Peyer's patch (tissue), 4 donors: ENCODE results near the gene FCGR2B. TPM values are rescaled to one million over a fixed set of nuclear protein-coding genes. Genes with fewer than 3 reads are reported as not detected.
"Not testable (repeated sequence)": the region's sequence is repeated elsewhere in the genome, so short reads cannot be mapped to it uniquely, and the experiment has no call there.

Experiments used
- DNase-seq, 3 donors: peaks; one replicate each; pipeline ENCODE4 v3.0.0-alpha.2; 2017 to 2019
- H3K27ac ChIP-seq, 4 donors: fragments of 200-600 bp; sonication (generic); one replicate each; pipeline ENCODE4 v1.5.1; 2016 to 2019
- H3K27me3 ChIP-seq, 2 donors: fragments of 200-600 bp; sonication (generic); one replicate each; pipeline ENCODE4 v1.5.1; 2019
- H3K36me3 ChIP-seq, 3 donors: fragments of 200-600 bp; sonication (generic); one replicate each; pipeline ENCODE4 v1.5.1; 2016 to 2019
- H3K4me1 ChIP-seq, 4 donors: fragments of 200-600 bp; sonication (generic); one replicate each; pipeline ENCODE4 v1.5.1; 2016 to 2019
- H3K4me3 ChIP-seq, 4 donors: fragments of 200-600 bp; sonication (generic); 1 replicate in 3 of 4; 2 replicates in 1 of 4; pipeline ENCODE4 v1.5.1; 2016 to 2019; ENCODE audit warnings: mild to moderate bottlenecking in 1 of 4
- H3K9me3 ChIP-seq, 4 donors: fragments of 200-600 bp; sonication (generic); one replicate each; pipeline ENCODE4 v1.5.1; 2016 to 2019; ENCODE audit warnings: mild to moderate bottlenecking in 1 of 4
- CTCF ChIP-seq, 6 experiments: fragments of 450-650 bp in 4 of 6; fragments of 200-600 bp in 2 of 6; sonication (generic) in 1 of 6; IDR thresholded peaks; one replicate each; pipeline ENCODE4 v1.5.1; 2017 to 2019; ENCODE audit warnings: antibody characterized with exemption in 6 of 6, mild to moderate bottlenecking in 3 of 6, moderate library complexity in 1 of 6
- POLR2A ChIP-seq, 2 donors: fragments of 450-650 bp; IDR thresholded peaks; one replicate each; pipeline ENCODE4 v1.5.1; 2017; ENCODE audit warnings: antibody characterized with exemption in 2 of 2, mild to moderate bottlenecking in 2 of 2, moderate library complexity in 2 of 2
- total RNA-seq, 4 donors: library from RNA; depleted of rRNA; stranded (reverse); fragments of >200 nt; gene quantifications; one replicate each; pipeline ENCODE4 v1.1.0, GENCODE V29; 2016

FCGR2B gene
- total RNA-seq, 4 donors from 2014 or later, result 0.95 to 50.3 (median 10.8) TPM

- no peaks in the 10 kb centered on the region for H3K36me3 ChIP-seq
- H3K27ac ChIP-seq, result no peak within 1 kb of the TSS
- no peaks in the 10 kb centered on the region for H3K27me3 ChIP-seq
- TF ChIP-seq CTCF (IDR thresholded peaks at IDR 0.05), result no peak
- TF ChIP-seq POLR2A (IDR thresholded peaks at IDR 0.05), result no peak
- no peak for DNase-seq
- peaks cover 0 to 10% (median 3%) of the 10 kb centered on the region in 4 donors for H3K4me1 ChIP-seq
- no peaks in the 10 kb centered on the region for H3K9me3 ChIP-seq
- no peak within 1 kb of the TSS for H3K4me3 ChIP-seq
Measured at GRCh38 chr1:161720956-161721737, 58.2 kb downstream of the FCGR2B start, which contains the start of gene FCRLB. TSS of gene FCRLB (plus strand) at chr1:161721544. CDS start at chr1:161722673, 1,129 bp downstream.

GRCh38 chr1:161721738-161722343, 58.9 kb downstream of the FCGR2B start:
- Histone ChIP-seq H3K4me3 (no peak overlapping the region), H3K36me3 (no peaks in the 10 kb centered on the region), H3K4me1 (peaks cover 0 to 15% (median 3%) of the 10 kb centered on the region in 4 donors), H3K27ac (no peak overlapping the region), H3K9me3 (no peaks in the 10 kb centered on the region), H3K27me3 (no peaks in the 10 kb centered on the region)
- no peak for TF ChIP-seq POLR2A (IDR thresholded peaks at IDR 0.05)
- no peak for TF ChIP-seq CTCF (IDR thresholded peaks at IDR 0.05)
- DNase-seq, result no peak

GRCh38 chr1:161722406-161722805, 59.5 kb downstream of the FCGR2B start:
- Histone ChIP-seq H3K4me1 (peaks cover 0 to 16% (median 3%) of the 10 kb centered on the region in 4 donors), H3K27me3 (peaks cover 0 to 2% of the 10 kb centered on the region in 2 donors), H3K9me3 (no peaks in the 10 kb centered on the region), H3K27ac (no peak overlapping the region), H3K36me3 (no peaks in the 10 kb centered on the region), H3K4me3 (no peak overlapping the region)
- TF ChIP-seq POLR2A (IDR thresholded peaks at IDR 0.05) (no peak), CTCF (IDR thresholded peaks at IDR 0.05) (no peak)
- DNase-seq, result no peak

- H3K27me3 ChIP-seq, result peaks cover 0 to 3% of the 10 kb centered on the region in 2 donors
- no peak for DNase-seq
Measured at GRCh38 chr1:161723459-161724141, 60.7 kb downstream of the FCGR2B start.

GRCh38 chr1:161725258-161725907, 62.4 kb downstream of the FCGR2B start:
- H3K27me3 ChIP-seq, DNase-seq, H3K9me3 ChIP-seq, H3K36me3 ChIP-seq: not testable (repeated sequence)
- H3K4me3 ChIP-seq, result peak overlapping the region; percentile 83 to 93 (median 88)
- H3K4me1 ChIP-seq, result peaks cover 0 to 20% (median 4%) of the 10 kb centered on the region in 4 donors
- peak overlapping the region; percentile 79 to 98 (median 89) for H3K27ac ChIP-seq

More at GRCh38 chr1:161723459-161724141, 60.7 kb downstream of the FCGR2B start:
- H3K4me1 ChIP-seq, result peaks cover 0 to 20% (median 5%) of the 10 kb centered on the region in 4 donors
- no peaks in the 10 kb centered on the region for H3K9me3 ChIP-seq
- H3K4me3 ChIP-seq, result no peak overlapping the region
- no peak overlapping the region for H3K27ac ChIP-seq
- TF ChIP-seq CTCF (IDR thresholded peaks at IDR 0.05) (no peak), POLR2A (IDR thresholded peaks at IDR 0.05) (no peak)
- H3K36me3 ChIP-seq, result no peaks in the 10 kb centered on the region
